Neural cell (in vitro differentiated cells): ENCODE measurements around the gene OGFR. TPM values are rescaled to one million over a fixed set of nuclear protein-coding genes. Genes with fewer than 3 reads are reported as not detected.

Experiments used
- H2AFZ ChIP-seq: fragments of 200-600, 300-800 bp; sonication (generic), shearing (Covaris generic); 2 replicates; pipeline ENCODE4 v1.6.0; 2014; ENCODE audit warnings: low read depth, mild to moderate bottlenecking, antibody characterized with exemption, low read length, moderate library complexity
- H3F3A ChIP-seq: fragments of 200-600 bp; shearing (Covaris generic); 2 replicates; pipeline ENCODE4 v1.6.1; 2016; ENCODE audit warnings: mild to moderate bottlenecking, moderate library complexity, mixed read lengths, antibody characterized with exemption, low read length; ENCODE audit not compliant: insufficient read depth, poor library complexity, severe bottlenecking
- H3K27ac ChIP-seq: fragments of 200-600, 300-800 bp; sonication (generic), shearing (Covaris generic); 2 replicates; pipeline ENCODE4 v1.5.1; 2014; ENCODE audit warnings: mild to moderate bottlenecking, low read length, moderate library complexity
- H3K27me3 ChIP-seq: fragments of 300-800, 200-600 bp; sonication (generic), shearing (Covaris generic); 2 replicates; pipeline ENCODE4 v1.6.0; 2014; ENCODE audit warnings: mild to moderate bottlenecking, low read depth, low read length, moderate library complexity; ENCODE audit not compliant: insufficient read depth
- H3K36me3 ChIP-seq: fragments of 300-800, 200-600 bp; sonication (generic), shearing (Covaris generic); 2 replicates; pipeline ENCODE4 v1.5.1; 2014; ENCODE audit warnings: mild to moderate bottlenecking, antibody characterized with exemption, low read length, moderate library complexity; ENCODE audit not compliant: insufficient read depth
- H3K4me2 ChIP-seq: fragments of 300-800, 200-600 bp; sonication (generic), shearing (Covaris generic); 2 replicates; pipeline ENCODE4 v1.6.0; 2014; ENCODE audit warnings: mild to moderate bottlenecking, low read length
- H3K4me3 ChIP-seq: fragments of 300-800, 200-600 bp; sonication (generic), shearing (Covaris generic); 2 replicates; pipeline ENCODE4 v1.5.1; 2014; ENCODE audit warnings: mild to moderate bottlenecking, low read length, moderate library complexity
- H3K79me2 ChIP-seq: fragments of 200-600 bp; shearing (Covaris generic); replicated peaks from 2 replicates; pipeline ENCODE4 v1.6.0; 2014; ENCODE audit warnings: mild to moderate bottlenecking, low read length, moderate library complexity; ENCODE audit not compliant: insufficient read depth
- H3K9ac ChIP-seq: fragments of 300-800, 200-600 bp; sonication (generic), shearing (Covaris generic); 2 replicates; pipeline ENCODE4 v1.6.1; 2016; ENCODE audit warnings: mild to moderate bottlenecking, low read length, mixed read lengths
- H3K9me2 ChIP-seq: fragments of 200-600 bp; shearing (Covaris generic); 2 replicates; pipeline ENCODE4 v1.6.1; 2016; ENCODE audit warnings: mild to moderate bottlenecking, low read length, mixed read lengths; ENCODE audit not compliant: insufficient read depth
- H3K9me3 ChIP-seq: fragments of 200-600, 300-800 bp; sonication (generic), shearing (Covaris generic); 2 replicates; pipeline ENCODE4 v1.6.1; 2016; ENCODE audit warnings: mild to moderate bottlenecking, mixed run types, low read length, moderate library complexity, mixed read lengths
- H4K20me1 ChIP-seq: fragments of 200-600 bp; shearing (Covaris generic); 2 replicates; pipeline ENCODE4 v1.6.1; 2016; ENCODE audit warnings: mild to moderate bottlenecking, mixed run types; ENCODE audit not compliant: insufficient read depth
- EP300 ChIP-seq: fragments of 450-650 bp; conservative IDR thresholded peaks from 2 replicates; pipeline ENCODE4 v1.6.1; 2014; ENCODE audit warnings: antibody characterized with exemption, mild to moderate bottlenecking, moderate library complexity; ENCODE audit not compliant: poor library complexity, severe bottlenecking
- EZH2 ChIP-seq: fragments of 200-600, 300-800 bp; shearing (Covaris generic), sonication (generic); IDR thresholded peaks from 2 replicates; pipeline ENCODE4 v1.6.1; 2014; ENCODE audit warnings: antibody characterized with exemption, low read length, borderline replicate concordance, mild to moderate bottlenecking; ENCODE audit not compliant: insufficient read depth, poor library complexity, severe bottlenecking
- MXI1 ChIP-seq: fragments of 450-650 bp; conservative IDR thresholded peaks from 2 replicates; pipeline ENCODE4 v1.6.1; 2014; ENCODE audit warnings: antibody characterized with exemption, mild to moderate bottlenecking; ENCODE audit not compliant: poor library complexity, severe bottlenecking
- POLR2AphosphoS5 ChIP-seq: IDR thresholded peaks from 2 replicates; pipeline ENCODE4 v1.6.1; 2012
- RAD21 ChIP-seq: fragments of 450-650 bp; conservative IDR thresholded peaks from 2 replicates; pipeline ENCODE4 v1.6.1; 2014; ENCODE audit warnings: antibody characterized with exemption, mild to moderate bottlenecking, moderate library complexity
- REST ChIP-seq: IDR thresholded peaks from 2 replicates; pipeline ENCODE4 v1.6.1; 2012; ENCODE audit warnings: borderline replicate concordance
- SMC3 ChIP-seq: fragments of 450-650 bp; conservative IDR thresholded peaks from 2 replicates; pipeline ENCODE4 v1.6.1; 2014; ENCODE audit warnings: antibody characterized with exemption, mild to moderate bottlenecking, moderate library complexity; ENCODE audit not compliant: poor library complexity
- TAF1 ChIP-seq: IDR thresholded peaks from 2 replicates; pipeline ENCODE4 v1.6.1; 2012; ENCODE audit warnings: low read depth
- polyA plus RNA-seq: library from polyadenylated mRNA; depleted of rRNA; stranded (reverse); fragments of >200 nt; gene quantifications from 2 replicates; pipeline ENCODE4 v1.2.3, GENCODE V29; 2014
- TF ChIP-seq, protein P1 (sequence below): fragments of 450-650 bp; IDR thresholded peaks from 2 replicates; pipeline ENCODE4 v1.5.1; 2014; ENCODE audit warnings: antibody characterized with exemption, mild to moderate bottlenecking, moderate library complexity; ENCODE audit not compliant: poor library complexity, severe bottlenecking

The OGFR gene
- polyA plus RNA-seq, 1 donor from 2014 or later: 15.6 TPM

DNA sequence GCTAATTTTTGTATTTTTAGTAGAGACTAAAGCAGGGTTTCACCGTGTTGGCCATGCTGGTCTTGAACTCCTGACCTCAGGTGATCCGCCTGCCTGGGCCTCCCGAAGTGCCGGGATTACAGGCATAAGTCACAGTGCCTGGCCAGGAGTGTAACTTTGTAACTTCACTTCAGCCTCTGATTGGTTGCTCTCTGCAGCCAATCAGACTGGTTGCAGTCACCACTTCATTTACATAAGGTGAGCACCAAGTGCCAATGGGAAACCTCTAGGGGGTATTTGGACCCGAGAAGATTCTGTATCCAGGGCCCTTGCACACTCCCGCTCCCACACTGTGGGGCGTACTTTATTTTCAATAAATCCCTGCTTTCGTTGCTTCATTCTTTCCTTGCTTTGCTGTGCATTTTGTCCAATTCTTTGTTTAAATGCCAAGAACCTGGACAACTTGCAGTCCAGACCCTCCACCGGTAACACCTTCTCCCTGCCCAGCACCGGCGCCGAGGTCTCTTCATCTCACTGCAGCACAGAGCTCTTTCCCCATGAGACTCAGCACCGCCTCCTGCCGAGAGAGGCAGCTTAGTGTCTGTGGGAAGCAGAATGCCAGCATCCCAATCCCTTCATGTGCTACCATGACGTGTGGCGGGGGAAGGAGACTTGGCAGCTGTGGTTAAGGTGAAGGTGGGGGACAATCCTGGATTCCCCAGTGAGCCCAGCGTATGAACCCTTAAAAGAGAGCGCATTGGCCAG, 22.3 kb upstream of the OGFR start:
- Histone ChIP-seq H3K36me3 (no peaks in the 10 kb centered on the region), H3K9ac (no peak overlapping the region), H3F3A (no peaks in the 10 kb centered on the region), H3K9me3 (no peaks in the 10 kb centered on the region), H3K4me2 (no peak overlapping the region), H3K4me3 (no peak overlapping the region), H2AFZ (no peak overlapping the region), H4K20me1 (no peaks in the 10 kb centered on the region), H3K27me3 (no peaks in the 10 kb centered on the region), H3K9me2 (no peaks in the 10 kb centered on the region), H3K27ac (no peak overlapping the region), H3K79me2 (no peaks in the 10 kb centered on the region)
- TF ChIP-seq POLR2AphosphoS5 (no peak), RAD21 (no peak), EP300 (no peak), MXI1 (no peak)
- TF ChIP-seq, protein P1, sequence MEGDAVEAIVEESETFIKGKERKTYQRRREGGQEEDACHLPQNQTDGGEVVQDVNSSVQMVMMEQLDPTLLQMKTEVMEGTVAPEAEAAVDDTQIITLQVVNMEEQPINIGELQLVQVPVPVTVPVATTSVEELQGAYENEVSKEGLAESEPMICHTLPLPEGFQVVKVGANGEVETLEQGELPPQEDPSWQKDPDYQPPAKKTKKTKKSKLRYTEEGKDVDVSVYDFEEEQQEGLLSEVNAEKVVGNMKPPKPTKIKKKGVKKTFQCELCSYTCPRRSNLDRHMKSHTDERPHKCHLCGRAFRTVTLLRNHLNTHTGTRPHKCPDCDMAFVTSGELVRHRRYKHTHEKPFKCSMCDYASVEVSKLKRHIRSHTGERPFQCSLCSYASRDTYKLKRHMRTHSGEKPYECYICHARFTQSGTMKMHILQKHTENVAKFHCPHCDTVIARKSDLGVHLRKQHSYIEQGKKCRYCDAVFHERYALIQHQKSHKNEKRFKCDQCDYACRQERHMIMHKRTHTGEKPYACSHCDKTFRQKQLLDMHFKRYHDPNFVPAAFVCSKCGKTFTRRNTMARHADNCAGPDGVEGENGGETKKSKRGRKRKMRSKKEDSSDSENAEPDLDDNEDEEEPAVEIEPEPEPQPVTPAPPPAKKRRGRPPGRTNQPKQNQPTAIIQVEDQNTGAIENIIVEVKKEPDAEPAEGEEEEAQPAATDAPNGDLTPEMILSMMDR: no peak

DNA sequence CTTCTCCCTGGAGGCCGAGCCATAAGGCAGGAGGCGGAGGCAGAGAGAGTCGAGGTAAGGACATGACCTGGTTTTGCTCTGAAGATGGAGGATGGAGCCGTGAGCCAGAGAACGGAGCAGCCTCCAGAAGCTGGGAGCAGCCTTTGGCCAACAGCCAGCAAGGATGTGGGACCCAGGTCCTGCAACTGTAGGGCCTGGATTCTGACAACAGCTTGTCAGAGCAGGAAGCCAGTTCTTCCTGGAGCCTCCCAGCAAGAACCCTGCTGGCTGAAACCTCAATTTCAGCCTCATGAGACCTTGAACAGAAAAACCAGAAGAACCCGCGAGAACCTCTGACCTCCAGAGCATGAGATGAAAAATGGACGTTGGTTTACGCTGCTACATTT, 21.7 kb upstream of the OGFR start:
- no peak overlapping the region for H3K9ac ChIP-seq
- H3K27me3 ChIP-seq: no peaks in the 10 kb centered on the region
- H3K27ac ChIP-seq: no peak overlapping the region
- H3K9me3 ChIP-seq: no peaks in the 10 kb centered on the region
- H3K9me2 ChIP-seq: no peaks in the 10 kb centered on the region
- no peak overlapping the region for H3K4me2 ChIP-seq
- TF ChIP-seq EZH2 (no peak), POLR2AphosphoS5 (no peak), SMC3 (no peak), RAD21 (no peak), MXI1 (no peak), TAF1 (no peak), EP300 (no peak), REST (no peak)
- TF ChIP-seq, protein P1: no peak
- no peak overlapping the region for H2AFZ ChIP-seq
- H3K36me3 ChIP-seq: no peaks in the 10 kb centered on the region
- no peak overlapping the region for H3K4me3 ChIP-seq
- no peaks in the 10 kb centered on the region for H3K79me2 ChIP-seq
- no peaks in the 10 kb centered on the region for H3F3A ChIP-seq
- H4K20me1 ChIP-seq: no peaks in the 10 kb centered on the region
